PFSK-1 (cell line): Measurements from ENCODE around the gene GPR21.

ENCODE experiments used
- POLR2AphosphoS5 ChIP-seq: IDR thresholded peaks from 2 replicates; pipeline ENCODE4 v1.6.1; 2012; ENCODE audit warnings: low read depth, mild to moderate bottlenecking, control low read depth, low read length, moderate library complexity
- SIN3A ChIP-seq: IDR thresholded peaks from 2 replicates; pipeline ENCODE4 v1.6.1; 2012; ENCODE audit warnings: mild to moderate bottlenecking, low read length, moderate library complexity, borderline replicate concordance; ENCODE audit not compliant: insufficient read depth
- TAF1 ChIP-seq: IDR thresholded peaks from 2 replicates; pipeline ENCODE4 v1.6.1; 2012; ENCODE audit warnings: low read length, control low read depth, borderline replicate concordance; ENCODE audit not compliant: insufficient read depth
- TF ChIP-seq, protein P1 (sequence below), 2 experiments: IDR thresholded peaks; 2 replicates each; pipeline versions ENCODE4 v1.6.1 to v1.8.0; 2011 to 2012; ENCODE audit warnings: low read depth in 2 of 2, low read length in 2 of 2, control low read depth in 1 of 2, inconsistent platforms in 1 of 2, mild to moderate bottlenecking in 1 of 2, moderate library complexity in 1 of 2; ENCODE audit not compliant: insufficient read depth in 1 of 2

- TF ChIP-seq POLR2AphosphoS5 (no peak), SIN3A (no peak), TAF1 (no peak)
- TF ChIP-seq, protein P1, sequence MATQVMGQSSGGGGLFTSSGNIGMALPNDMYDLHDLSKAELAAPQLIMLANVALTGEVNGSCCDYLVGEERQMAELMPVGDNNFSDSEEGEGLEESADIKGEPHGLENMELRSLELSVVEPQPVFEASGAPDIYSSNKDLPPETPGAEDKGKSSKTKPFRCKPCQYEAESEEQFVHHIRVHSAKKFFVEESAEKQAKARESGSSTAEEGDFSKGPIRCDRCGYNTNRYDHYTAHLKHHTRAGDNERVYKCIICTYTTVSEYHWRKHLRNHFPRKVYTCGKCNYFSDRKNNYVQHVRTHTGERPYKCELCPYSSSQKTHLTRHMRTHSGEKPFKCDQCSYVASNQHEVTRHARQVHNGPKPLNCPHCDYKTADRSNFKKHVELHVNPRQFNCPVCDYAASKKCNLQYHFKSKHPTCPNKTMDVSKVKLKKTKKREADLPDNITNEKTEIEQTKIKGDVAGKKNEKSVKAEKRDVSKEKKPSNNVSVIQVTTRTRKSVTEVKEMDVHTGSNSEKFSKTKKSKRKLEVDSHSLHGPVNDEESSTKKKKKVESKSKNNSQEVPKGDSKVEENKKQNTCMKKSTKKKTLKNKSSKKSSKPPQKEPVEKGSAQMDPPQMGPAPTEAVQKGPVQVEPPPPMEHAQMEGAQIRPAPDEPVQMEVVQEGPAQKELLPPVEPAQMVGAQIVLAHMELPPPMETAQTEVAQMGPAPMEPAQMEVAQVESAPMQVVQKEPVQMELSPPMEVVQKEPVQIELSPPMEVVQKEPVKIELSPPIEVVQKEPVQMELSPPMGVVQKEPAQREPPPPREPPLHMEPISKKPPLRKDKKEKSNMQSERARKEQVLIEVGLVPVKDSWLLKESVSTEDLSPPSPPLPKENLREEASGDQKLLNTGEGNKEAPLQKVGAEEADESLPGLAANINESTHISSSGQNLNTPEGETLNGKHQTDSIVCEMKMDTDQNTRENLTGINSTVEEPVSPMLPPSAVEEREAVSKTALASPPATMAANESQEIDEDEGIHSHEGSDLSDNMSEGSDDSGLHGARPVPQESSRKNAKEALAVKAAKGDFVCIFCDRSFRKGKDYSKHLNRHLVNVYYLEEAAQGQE (IDR thresholded peaks at IDR 0.05; ENCODE audit: insufficient read depth in 1 of 2, low read depth in 2 of 2, low read length in 2 of 2): no peak
These were observed 36.9 kb upstream of the GPR21 start for GRCh38 chr9:122996586-122996985.
